Activated CD4-positive, alpha-beta memory T cell treated with anti-CD3 and anti-CD28 coated beads for 36 hours (primary cell): ENCODE measurements around the gene CLSTN2. TPM values are rescaled to one million over a fixed set of nuclear protein-coding genes. Genes with fewer than 3 reads are reported as not detected.

Experiments
- CTCF ChIA-PET: fragments of 350-600 bp; sonication (Branson Sonifier 250); formaldehyde crosslinking; loops from one replicate; lab custom pipeline; 2021; ENCODE audit warnings: antibody characterized with exemption, inconsistent platforms; lab: Charles Lee
- POLR2A ChIA-PET: fragments of 350-600 bp; sonication (Branson Sonifier 250); formaldehyde crosslinking; loops from one replicate; lab custom pipeline; 2021; ENCODE audit warnings: antibody characterized with exemption; lab: Charles Lee
- DNase-seq: peaks from one replicate; pipeline ENCODE4 v3.0.0-alpha.2; 2020
- H3K27ac Mint-ChIP-seq: one replicate; pipeline ENCODE4 v1.8.0; 2021; ENCODE audit warnings: mixed read lengths
- H3K27me3 Mint-ChIP-seq: one replicate; pipeline ENCODE4 v1.8.0; 2021; ENCODE audit warnings: mixed read lengths
- H3K36me3 Mint-ChIP-seq: one replicate; pipeline ENCODE4 v1.8.0; 2021; ENCODE audit warnings: mixed read lengths
- H3K4me1 Mint-ChIP-seq: one replicate; pipeline ENCODE4 v1.8.0; 2021; ENCODE audit warnings: low read depth, mixed read lengths
- H3K4me3 Mint-ChIP-seq: one replicate; pipeline ENCODE4 v1.8.0; 2021; ENCODE audit warnings: mild to moderate bottlenecking, mixed read lengths
- H3K9me3 Mint-ChIP-seq: one replicate; pipeline ENCODE4 v1.8.0; 2021; ENCODE audit warnings: mixed read lengths
- intact Hi-C: fragments of 100-400 bp; cut with micrococcal nuclease; formaldehyde crosslinking; loops from one replicate; pipeline ENCODE4 v1.15.1; 2023
- total RNA-seq, 2 experiments: library from RNA; stranded (reverse); gene quantifications; one replicate each; pipeline ENCODE4 v1.2.3, GENCODE V29; 2021

CLSTN2 gene
- total RNA-seq, 2 experiments from 2014 or later, result not detected

DNA sequence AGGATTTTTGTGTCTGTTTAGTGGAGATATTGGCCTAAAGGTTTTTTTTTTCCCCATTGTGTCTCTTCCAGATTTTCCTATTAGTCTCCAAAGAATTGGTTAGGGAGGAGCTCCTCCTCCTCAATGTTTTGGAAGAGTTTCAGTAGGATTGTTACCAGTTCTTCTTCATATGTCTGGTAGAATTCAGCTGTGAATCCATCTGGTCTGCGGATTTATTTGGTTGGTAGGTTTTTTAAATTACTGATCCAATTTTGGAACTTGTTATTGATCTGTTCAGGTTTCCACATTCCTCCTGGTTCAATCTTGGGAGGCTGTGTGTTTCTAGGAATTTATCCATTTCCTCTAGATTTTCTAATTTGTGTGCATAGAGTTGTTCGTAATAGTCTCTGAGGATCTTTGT lies 222.2 kb downstream of the CLSTN2 start:
- Mint-ChIP-seq H3K4me1 (no peaks in the 10 kb centered on the region), H3K9me3 (no peaks in the 10 kb centered on the region), H3K36me3 (no peaks in the 10 kb centered on the region), H3K4me3 (no peak overlapping the region), H3K27me3 (peaks cover 3% of the 10 kb centered on the region), H3K27ac (no peak overlapping the region)
- intact Hi-C loops, result no loop called here
- CTCF ChIA-PET, result no interaction called here
- no peak for DNase-seq
- POLR2A ChIA-PET, result no interaction called here

DNA sequence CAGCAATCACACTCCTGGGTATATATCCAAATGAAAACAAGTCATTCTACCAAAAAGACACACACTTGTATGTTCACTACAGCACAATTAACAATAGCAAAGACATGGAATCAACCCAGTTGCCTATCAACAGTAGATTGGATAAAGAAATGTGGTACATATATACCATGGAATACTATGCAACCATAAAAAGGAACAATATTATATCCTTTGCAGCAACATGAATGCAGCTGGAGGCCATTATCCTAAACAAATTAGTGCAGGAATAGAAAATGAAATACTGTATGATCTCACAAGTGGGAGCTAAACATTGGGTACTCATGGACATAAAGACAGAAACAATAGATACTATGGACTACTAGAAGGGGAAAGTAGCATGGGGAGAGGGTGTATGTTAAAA lies 224.7 kb downstream of the CLSTN2 start:
- H3K27me3 Mint-ChIP-seq, result peaks cover 3% of the 10 kb centered on the region
- no peak overlapping the region for H3K27ac Mint-ChIP-seq
- no peak for DNase-seq
- intact Hi-C loops, result no loop called here
- no peaks in the 10 kb centered on the region for H3K9me3 Mint-ChIP-seq
- ChIA-PET CTCF (no interaction called here), POLR2A (no interaction called here)
- no peak overlapping the region for H3K4me3 Mint-ChIP-seq
- H3K36me3 Mint-ChIP-seq, result no peaks in the 10 kb centered on the region
- no peaks in the 10 kb centered on the region for H3K4me1 Mint-ChIP-seq

DNA sequence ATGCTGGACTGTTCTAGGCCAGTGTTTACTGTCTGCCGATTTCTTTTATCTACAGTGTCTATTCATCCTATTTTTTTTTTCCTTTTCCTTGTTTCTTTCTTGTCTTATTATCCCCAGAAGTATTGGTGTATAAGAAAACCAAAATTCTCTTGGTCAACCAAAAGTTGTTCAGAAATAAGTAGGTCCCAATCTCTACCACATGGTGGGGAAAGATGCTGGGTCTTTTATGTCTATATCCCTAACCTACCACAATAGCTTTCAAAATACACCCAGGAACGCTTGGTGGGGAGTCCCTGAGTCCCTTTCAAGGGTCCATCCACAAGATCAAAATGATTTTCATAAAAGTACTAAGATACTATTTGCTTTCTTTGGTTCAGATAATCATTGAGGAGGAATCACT lies 225.6 kb downstream of the CLSTN2 start:
- ChIA-PET CTCF (no interaction called here), POLR2A (no interaction called here)
- Mint-ChIP-seq H3K4me3 (no peak overlapping the region), H3K9me3 (no peaks in the 10 kb centered on the region), H3K27ac (no peak overlapping the region), H3K36me3 (no peaks in the 10 kb centered on the region), H3K27me3 (peaks cover 3% of the 10 kb centered on the region), H3K4me1 (no peaks in the 10 kb centered on the region)
- intact Hi-C loops, result no loop called here
- DNase-seq, result no peak

DNA sequence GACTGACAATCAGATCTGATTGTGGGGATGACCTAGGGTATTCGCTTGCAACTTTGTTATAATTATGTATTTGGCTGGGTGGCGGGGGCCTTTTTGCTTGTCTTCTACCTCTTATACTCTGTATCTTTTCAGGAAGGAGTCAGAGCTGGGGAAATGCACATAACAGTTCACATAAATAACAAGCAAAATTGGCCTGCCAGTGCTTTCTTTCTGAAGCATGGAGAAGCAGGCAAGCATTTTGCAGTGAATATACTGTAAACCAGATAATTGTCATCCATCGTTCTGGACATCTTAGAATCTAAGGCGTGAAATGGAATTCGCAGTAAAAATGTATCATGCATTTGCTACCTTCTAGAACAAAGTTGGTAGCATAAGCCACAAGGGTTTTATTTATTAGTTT lies 227.6 kb downstream of the CLSTN2 start:
- Mint-ChIP-seq H3K4me1 (no peaks in the 10 kb centered on the region), H3K27me3 (peaks cover 3% of the 10 kb centered on the region), H3K27ac (no peak overlapping the region), H3K36me3 (no peaks in the 10 kb centered on the region), H3K4me3 (no peak overlapping the region), H3K9me3 (no peaks in the 10 kb centered on the region)
- intact Hi-C loops, result no loop called here
- DNase-seq, result no peak
- POLR2A ChIA-PET, result no interaction called here
- CTCF ChIA-PET, result no interaction called here

DNA sequence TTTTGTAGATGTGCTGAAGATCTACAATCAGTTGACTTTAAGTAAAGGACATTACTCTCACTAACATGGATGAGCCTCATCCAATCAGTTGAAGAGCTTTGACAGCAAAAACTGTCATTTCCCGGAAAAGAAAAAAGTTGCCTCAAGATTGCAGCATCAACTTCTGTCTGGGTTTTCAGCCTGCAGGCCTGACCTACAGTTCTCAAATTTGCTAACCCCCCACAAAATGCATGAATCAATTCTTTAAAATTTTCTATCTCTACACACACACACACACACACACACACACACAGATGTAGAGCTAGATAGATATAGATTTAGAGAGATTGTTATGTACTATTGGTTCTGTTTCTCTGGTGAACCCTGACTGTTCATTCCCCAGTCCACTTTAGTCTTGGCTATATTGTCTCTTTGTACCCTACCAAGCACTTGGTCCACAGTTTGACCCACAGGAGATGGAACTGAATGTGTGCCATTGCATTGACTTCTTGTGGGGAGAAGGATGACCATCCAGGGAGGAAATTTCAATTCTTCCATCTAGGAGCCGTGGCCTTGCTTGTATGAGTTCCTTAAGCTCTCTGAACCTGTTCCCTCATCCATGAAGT lies 228.3 kb downstream of the CLSTN2 start:
- no peaks in the 10 kb centered on the region for H3K36me3 Mint-ChIP-seq
- H3K4me1 Mint-ChIP-seq, result no peaks in the 10 kb centered on the region
- ChIA-PET POLR2A (no interaction called here), CTCF (no interaction called here)
- H3K27me3 Mint-ChIP-seq, result peaks cover 3% of the 10 kb centered on the region
- no peak overlapping the region for H3K27ac Mint-ChIP-seq
- intact Hi-C loops, result no loop called here
- H3K4me3 Mint-ChIP-seq, result no peak overlapping the region
- DNase-seq, result no peak
- no peaks in the 10 kb centered on the region for H3K9me3 Mint-ChIP-seq

DNA sequence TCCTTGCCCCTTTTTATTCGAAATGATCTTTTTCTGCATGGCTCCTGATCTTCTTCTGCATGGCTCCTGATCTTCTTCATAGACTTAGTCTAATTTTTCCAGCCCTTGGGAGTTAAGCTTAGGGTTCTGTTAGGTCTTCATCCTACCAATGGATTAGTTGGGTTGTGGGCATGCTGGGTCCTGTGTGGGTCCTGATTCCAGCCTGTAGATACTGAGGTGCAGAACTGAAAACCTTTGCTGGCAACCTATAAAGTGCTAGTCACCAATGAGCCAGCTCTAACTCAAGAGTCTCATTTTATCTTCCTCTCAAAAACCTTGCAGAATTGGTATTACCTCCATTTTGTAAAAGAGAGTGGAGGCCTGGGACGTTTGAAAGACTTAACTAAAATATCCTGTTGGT lies 229.2 kb downstream of the CLSTN2 start:
- H3K4me1 Mint-ChIP-seq, result no peaks in the 10 kb centered on the region
- intact Hi-C loops, result no loop called here
- no peak overlapping the region for H3K27ac Mint-ChIP-seq
- no peaks in the 10 kb centered on the region for H3K9me3 Mint-ChIP-seq
- no peak overlapping the region for H3K4me3 Mint-ChIP-seq
- CTCF ChIA-PET, result no interaction called here
- DNase-seq, result no peak
- H3K36me3 Mint-ChIP-seq, result no peaks in the 10 kb centered on the region
- POLR2A ChIA-PET, result no interaction called here
- H3K27me3 Mint-ChIP-seq, result no peaks in the 10 kb centered on the region

DNA sequence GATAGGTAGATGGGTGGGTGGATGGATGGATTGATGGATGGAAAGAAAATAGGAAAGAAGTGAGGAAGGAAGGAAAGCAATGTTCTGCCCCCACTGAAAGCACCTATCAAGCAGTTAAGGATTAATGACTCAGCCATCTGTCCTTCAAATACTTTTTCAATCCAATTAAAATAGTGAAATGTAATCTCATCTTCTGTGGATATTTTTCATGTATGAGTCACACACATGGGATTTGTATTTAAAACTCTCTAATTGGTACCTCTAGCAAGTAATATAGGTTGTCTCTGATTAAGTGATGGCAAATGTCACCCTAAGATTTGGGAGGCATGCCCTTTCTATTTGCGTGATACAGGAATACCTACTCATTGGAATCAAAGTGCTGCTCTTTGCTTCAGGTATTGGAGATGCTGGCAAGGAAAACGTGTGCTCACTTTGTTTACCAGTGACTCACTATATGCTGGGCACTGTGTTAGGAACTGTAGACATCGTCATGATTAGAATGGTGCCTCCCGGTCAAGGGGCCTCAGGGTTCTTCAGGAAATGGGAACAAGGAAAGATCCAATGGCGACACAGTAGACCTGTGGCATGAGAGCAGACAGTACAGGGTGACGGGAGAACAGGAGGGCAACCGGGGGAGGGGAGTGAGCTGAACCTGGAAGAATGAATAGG lies 230.1 kb downstream of the CLSTN2 start:
- POLR2A ChIA-PET, result no interaction called here
- CTCF ChIA-PET, result no interaction called here
- intact Hi-C loops, result no loop called here
- no peaks in the 10 kb centered on the region for H3K9me3 Mint-ChIP-seq
- H3K4me1 Mint-ChIP-seq, result no peaks in the 10 kb centered on the region
- no peaks in the 10 kb centered on the region for H3K27me3 Mint-ChIP-seq
- H3K4me3 Mint-ChIP-seq, result no peak overlapping the region
- DNase-seq, result no peak
- no peak overlapping the region for H3K27ac Mint-ChIP-seq
- no peaks in the 10 kb centered on the region for H3K36me3 Mint-ChIP-seq

DNA sequence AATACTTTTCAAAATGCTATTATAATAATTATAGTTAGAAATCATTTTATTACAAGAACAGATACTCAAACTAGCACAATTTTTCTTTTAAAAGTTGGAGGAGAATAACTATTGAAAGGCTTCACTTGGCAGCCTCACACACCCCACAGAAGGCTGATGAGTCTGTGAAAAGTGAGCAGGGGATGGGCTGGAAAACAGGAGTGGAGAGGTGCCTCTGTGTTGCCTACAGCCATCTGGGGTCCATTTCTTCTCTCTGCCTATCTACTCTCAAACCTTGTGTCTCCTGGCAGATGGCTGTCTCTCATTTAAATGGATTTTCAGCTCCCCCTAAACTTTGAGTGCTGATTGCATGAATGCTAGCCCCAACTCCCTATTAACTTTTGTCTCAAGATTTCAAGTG lies 230.8 kb downstream of the CLSTN2 start:
- CTCF ChIA-PET, result no interaction called here

DNA sequence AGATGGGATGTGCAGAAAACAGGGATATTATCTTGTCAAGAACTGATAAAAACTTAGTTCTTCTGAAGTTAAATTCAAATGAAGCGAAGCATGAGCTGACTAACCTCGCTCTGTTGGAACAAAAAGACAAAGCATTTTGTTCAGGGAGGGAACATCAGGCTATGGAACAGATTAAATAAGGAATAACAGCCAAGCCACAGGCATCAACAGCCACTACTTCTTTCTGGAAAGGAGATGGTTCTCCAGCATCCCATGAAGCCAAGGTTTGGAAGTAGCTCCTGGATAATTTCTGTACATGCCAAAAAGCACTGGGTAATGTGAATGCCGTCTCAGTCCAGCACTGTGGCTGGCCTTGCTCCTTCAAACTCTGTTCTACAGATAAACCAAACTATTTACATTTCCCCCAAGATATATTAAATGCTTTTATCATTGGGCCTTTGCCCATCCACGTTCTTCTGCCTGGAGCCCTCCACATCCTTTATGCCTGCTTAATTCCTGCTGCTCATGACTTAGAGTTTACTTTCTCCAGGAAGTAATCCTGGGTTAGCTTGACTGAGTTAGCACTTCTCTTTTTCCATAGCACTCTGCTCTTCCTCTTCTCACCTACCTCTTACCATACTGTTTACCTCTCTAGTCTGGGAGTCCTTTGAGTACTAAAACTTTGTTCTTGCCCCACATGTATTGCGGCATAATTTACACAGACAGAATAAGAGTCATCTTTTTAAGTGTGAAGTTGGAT lies 232.0 kb downstream of the CLSTN2 start:
- CTCF ChIA-PET, result no interaction called here
- POLR2A ChIA-PET, result no interaction called here

More for the DNA sequence above, 230.8 kb downstream of the CLSTN2 start:
- POLR2A ChIA-PET, result no interaction called here
- DNase-seq, result no peak
- H3K4me3 Mint-ChIP-seq, result no peak overlapping the region
- no peaks in the 10 kb centered on the region for H3K9me3 Mint-ChIP-seq
- H3K27me3 Mint-ChIP-seq, result no peaks in the 10 kb centered on the region
- H3K27ac Mint-ChIP-seq, result no peak overlapping the region
- H3K36me3 Mint-ChIP-seq, result no peaks in the 10 kb centered on the region
- intact Hi-C loops, result no loop called here
- no peaks in the 10 kb centered on the region for H3K4me1 Mint-ChIP-seq

DNA sequence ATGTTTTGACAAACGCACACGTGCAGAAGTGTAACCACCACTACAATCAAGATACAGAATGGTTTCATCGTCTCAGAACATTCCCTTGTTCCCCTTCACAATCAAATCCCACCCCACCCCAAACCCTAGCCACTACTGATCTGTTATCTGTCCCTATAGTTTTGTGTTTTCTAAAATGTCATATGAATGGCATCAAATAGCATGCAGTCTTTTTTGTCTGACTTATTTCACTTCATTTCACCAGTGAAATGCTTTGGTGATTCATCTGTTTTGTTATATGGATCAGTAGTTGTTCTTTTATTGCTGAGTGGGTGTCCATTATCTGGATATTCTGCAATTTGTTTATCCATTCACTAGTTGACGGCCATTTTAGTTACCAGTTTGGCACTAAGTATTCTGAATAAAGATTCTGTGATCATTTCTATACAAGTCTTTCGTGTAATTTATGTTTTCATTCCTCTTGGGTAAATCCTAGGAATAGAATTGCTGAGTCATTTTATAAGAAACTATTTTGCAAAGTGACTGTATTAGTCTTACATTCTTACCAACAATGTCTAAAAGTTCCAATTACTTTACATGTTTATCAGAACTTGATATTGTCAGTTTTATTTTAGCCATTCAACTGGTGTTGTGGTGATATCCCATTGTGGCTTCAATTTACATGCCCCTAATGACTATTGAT lies 232.8 kb downstream of the CLSTN2 start:
- Mint-ChIP-seq H3K4me1 (no peaks in the 10 kb centered on the region), H3K27me3 (no peaks in the 10 kb centered on the region), H3K4me3 (no peak overlapping the region), H3K36me3 (no peaks in the 10 kb centered on the region), H3K27ac (no peak overlapping the region), H3K9me3 (no peaks in the 10 kb centered on the region)
- intact Hi-C loops, result no loop called here
- DNase-seq, result no peak
- CTCF ChIA-PET, result no interaction called here
- POLR2A ChIA-PET, result no interaction called here

More for the DNA sequence above, 232.0 kb downstream of the CLSTN2 start:
- no peaks in the 10 kb centered on the region for H3K4me1 Mint-ChIP-seq
- H3K9me3 Mint-ChIP-seq, result no peaks in the 10 kb centered on the region
- H3K4me3 Mint-ChIP-seq, result no peak overlapping the region
- DNase-seq, result no peak
- no peak overlapping the region for H3K27ac Mint-ChIP-seq
- no peaks in the 10 kb centered on the region for H3K27me3 Mint-ChIP-seq
- no peaks in the 10 kb centered on the region for H3K36me3 Mint-ChIP-seq
- intact Hi-C loops, result no loop called here

DNA sequence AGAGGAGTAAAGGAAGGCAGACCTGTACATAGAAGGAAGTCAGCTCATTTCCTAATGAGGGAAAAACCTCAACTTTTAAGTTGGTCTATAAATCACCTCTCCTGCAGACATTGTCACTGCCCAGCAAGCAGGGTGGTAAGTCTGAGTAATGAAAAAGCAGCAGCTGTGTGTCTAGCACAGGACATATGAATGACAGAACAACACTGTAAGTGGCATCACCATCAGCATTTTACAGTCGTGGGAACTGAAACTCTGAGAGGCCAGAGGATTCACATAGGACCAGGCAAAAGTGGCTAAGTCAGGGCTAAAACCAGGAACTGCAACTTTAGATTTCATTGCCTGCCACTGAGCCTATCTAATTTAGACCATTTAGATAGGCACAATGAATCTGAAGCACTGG lies 235.6 kb downstream of the CLSTN2 start:
- DNase-seq, result no peak
- Mint-ChIP-seq H3K27ac (no peak overlapping the region), H3K27me3 (peaks cover 3% of the 10 kb centered on the region), H3K36me3 (no peaks in the 10 kb centered on the region), H3K4me3 (no peak overlapping the region), H3K4me1 (no peaks in the 10 kb centered on the region), H3K9me3 (no peaks in the 10 kb centered on the region)
- intact Hi-C loops, result no loop called here
- ChIA-PET POLR2A (no interaction called here), CTCF (no interaction called here)

DNA sequence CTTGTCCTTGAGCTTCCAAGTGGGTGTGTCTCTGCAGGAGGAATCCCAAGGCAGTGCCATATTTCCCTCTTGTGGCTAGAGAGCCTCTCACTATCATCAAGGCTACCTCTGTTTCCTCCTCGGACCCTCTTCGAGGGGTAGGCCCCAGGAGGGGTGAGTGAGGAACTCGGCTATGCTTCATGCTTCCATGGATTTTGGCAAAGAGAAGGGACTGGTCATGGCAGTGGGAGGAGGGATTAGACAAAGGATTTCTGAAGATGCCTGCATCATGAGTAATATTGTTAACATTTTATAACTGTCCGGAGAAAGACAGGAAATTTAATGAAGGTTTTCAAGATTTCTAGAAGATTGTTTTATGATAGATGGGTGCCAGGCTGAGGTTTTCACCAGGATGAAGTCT lies 241.5 kb downstream of the CLSTN2 start:
- H3K4me1 Mint-ChIP-seq, result no peaks in the 10 kb centered on the region
- no peak overlapping the region for H3K27ac Mint-ChIP-seq
- H3K9me3 Mint-ChIP-seq, result no peaks in the 10 kb centered on the region
- no peak for DNase-seq
- ChIA-PET CTCF (no interaction called here), POLR2A (no interaction called here)
- H3K4me3 Mint-ChIP-seq, result no peak overlapping the region
- H3K27me3 Mint-ChIP-seq, result peaks cover 5% of the 10 kb centered on the region
- H3K36me3 Mint-ChIP-seq, result no peaks in the 10 kb centered on the region
- intact Hi-C loops, result no loop called here
